HepG2 (cell line): ENCODE data around the gene TOB1. TPM values are rescaled to one million over a fixed set of nuclear protein-coding genes. Genes with fewer than 3 reads are reported as not detected.
A peak's percentile ranks its signal among the peaks of the same experiment; 100 is the strongest.

Experiments
- ATM ChIP-seq: fragments of 450-650 bp; IDR thresholded peaks from 2 replicates; pipeline ENCODE4 v1.7.1; 2017; ENCODE audit warnings: mild to moderate bottlenecking, borderline replicate concordance
- BCL6 ChIP-seq: IDR thresholded peaks from 2 replicates; pipeline ENCODE4 v1.6.1; 2016; ENCODE audit warnings: missing genetic modification reagents, missing compliant biosample characterization
- CBX2 ChIP-seq, 2 experiments: fragments of 200-600 bp in 1 of 2; sonication (generic); formaldehyde crosslinking in 1 of 2; IDR thresholded peaks; 2 replicates each; pipeline versions ENCODE4 v1.7.0 to v1.8.1; 2018 to 2022; ENCODE audit warnings: low read depth in 2 of 2, low read length in 1 of 2, mild to moderate bottlenecking in 1 of 2, missing genetic modification reagents in 1 of 2
- CEBPG ChIP-seq: IDR thresholded peaks from 2 replicates; pipeline ENCODE4 v1.6.1; 2016
- JUN ChIP-seq: sonication (generic); formaldehyde crosslinking; IDR thresholded peaks from 2 replicates; pipeline ENCODE4 v1.4.0; 2020; ENCODE audit warnings: mild to moderate bottlenecking, missing genetic modification reagents
- KDM5A ChIP-seq: fragments of 200-600 bp; sonication (generic); IDR thresholded peaks from 2 replicates; pipeline ENCODE4 v1.7.0; 2018; ENCODE audit warnings: antibody characterized with exemption, mild to moderate bottlenecking, low read length, borderline replicate concordance
- MLLT10 ChIP-seq: sonication (generic); formaldehyde crosslinking; IDR thresholded peaks from 2 replicates; pipeline ENCODE4 v1.4.0; 2020; ENCODE audit warnings: missing genetic modification reagents
- MXI1 ChIP-seq: IDR thresholded peaks from 3 replicates; pipeline ENCODE4 v1.6.1; 2012; ENCODE audit warnings: low read depth, low read length, inconsistent platforms, borderline replicate concordance
- PHF20 ChIP-seq: sonication (generic); formaldehyde crosslinking; IDR thresholded peaks from 2 replicates; pipeline ENCODE4 v1.5.0; 2020; ENCODE audit warnings: mild to moderate bottlenecking, missing genetic modification reagents
- RBAK ChIP-seq: sonication (generic); formaldehyde crosslinking; IDR thresholded peaks from 2 replicates; pipeline ENCODE4 v1.5.1; 2020; ENCODE audit warnings: mild to moderate bottlenecking, missing genetic modification reagents
- RXRA ChIP-seq: sonication (generic); formaldehyde crosslinking; IDR thresholded peaks from 2 replicates; pipeline ENCODE4 v1.5.1; 2020; ENCODE audit warnings: missing genetic modification reagents
- SIN3A ChIP-seq: IDR thresholded peaks from 2 replicates; pipeline ENCODE4 v1.6.1; 2011; ENCODE audit warnings: low read depth, mild to moderate bottlenecking, control low read depth, low read length, borderline replicate concordance
- SRSF4 ChIP-seq: fragments of 200-400 bp; formaldehyde crosslinking; IDR thresholded peaks from one replicate; pipeline ENCODE4 v1.6.1; 2018; ENCODE audit warnings: mild to moderate bottlenecking, low read depth, low read length, moderate library complexity; ENCODE audit not compliant: poor library complexity, severe bottlenecking
- TARDBP ChIP-seq: sonication (generic); formaldehyde crosslinking; IDR thresholded peaks from 2 replicates; pipeline ENCODE4 v1.8.0; 2022; ENCODE audit warnings: mild to moderate bottlenecking, missing genetic modification reagents
- XRCC5 ChIP-seq: fragments of 200-400 bp; formaldehyde crosslinking; optimal IDR thresholded peaks from 2 replicates; pipeline ENCODE3; 2017; ENCODE audit warnings: mild to moderate bottlenecking, low read length
- ZBTB7A ChIP-seq: sonication (generic); formaldehyde crosslinking; IDR thresholded peaks from 2 replicates; pipeline ENCODE4 v1.8.0; 2022; ENCODE audit warnings: mild to moderate bottlenecking, missing genetic modification reagents
- ZNF142 ChIP-seq: sonication (generic); formaldehyde crosslinking; IDR thresholded peaks from 2 replicates; pipeline ENCODE4 v1.4.0; 2020; ENCODE audit warnings: missing genetic modification reagents
- ZNF20 ChIP-seq: sonication (generic); formaldehyde crosslinking; IDR thresholded peaks from 2 replicates; pipeline ENCODE4 v1.4.0; 2020; ENCODE audit warnings: mild to moderate bottlenecking, moderate library complexity, missing genetic modification reagents
- ZNF546 ChIP-seq: sonication (generic); formaldehyde crosslinking; conservative IDR thresholded peaks from 2 replicates; pipeline ENCODE4 v1.8.1; 2023; ENCODE audit warnings: mild to moderate bottlenecking, missing genetic modification reagents
- ZNF577 ChIP-seq: sonication (generic); formaldehyde crosslinking; IDR thresholded peaks from 2 replicates; pipeline ENCODE4 v1.4.0; 2020; ENCODE audit warnings: mild to moderate bottlenecking, low read depth, missing genetic modification reagents, borderline replicate concordance
- ZNF850 ChIP-seq: sonication (generic); formaldehyde crosslinking; conservative IDR thresholded peaks from 2 replicates; pipeline ENCODE4 v1.9.0; 2021; ENCODE audit warnings: mild to moderate bottlenecking, missing genetic modification reagents
- ZNF879 ChIP-seq: sonication (generic); formaldehyde crosslinking; IDR thresholded peaks from 2 replicates; pipeline ENCODE4 v1.8.1; 2023; ENCODE audit warnings: missing genetic modification reagents
- polyA plus RNA-seq, 8 experiments: library from polyadenylated mRNA; depleted of rRNA in 3 of 8; stranded (reverse) in 7 of 8; unstranded in 1 of 8; fragments of >200 nt; fragmentation: Illumina TruSeq in 4 of 8; extraction: Trizol in 4 of 8; gene quantifications; 2 replicates each; pipeline versions ENCODE4 v1.2.1 to v1.2.3, GENCODE V29; 2011 to 2016; ENCODE audit warnings: low read depth in 4 of 8, missing spikeins in 1 of 8, mixed read lengths in 1 of 8; ENCODE audit not compliant: insufficient read depth in 1 of 8
- total RNA-seq, 5 experiments: library from RNA; depleted of rRNA; stranded (reverse); fragments of >200 nt; fragmentation: Illumina TruSeq; extraction: Trizol; gene quantifications; 2 replicates each; pipeline ENCODE4 v1.2.3, GENCODE V29; 2016; ENCODE audit warnings: low read depth in 1 of 5
- TF ChIP-seq, protein P1 (sequence below): sonication (generic); formaldehyde crosslinking; IDR thresholded peaks from 2 replicates; pipeline ENCODE4 v1.4.0; 2020; ENCODE audit warnings: mild to moderate bottlenecking, missing genetic modification reagents

TOB1 gene
- total and polyA plus RNA-seq, 2 of the 13 experiments (the other 11 are each of a cell fraction or from before 2014, with no cell fraction given), result 21.9 to 57.7 TPM

- TF ChIP-seq ZNF142 (CRISPR knock-in tag) (no peak), BCL6 (peak; percentile 57; the same call in 1 of the 2 replicates), RBAK (CRISPR knock-in tag) (no peak), CBX2 (IDR thresholded peaks at IDR 0.05; ENCODE audit: low read depth, low read length) (no peak), CBX2 (CRISPR knock-in tag; IDR thresholded peaks at IDR 0.05; ENCODE audit: low read depth) (no peak), PHF20 (CRISPR knock-in tag) (no peak), MLLT10 (no peak), ZBTB7A (CRISPR knock-in tag) (peak; percentile 99), MXI1 (no peak), SRSF4 (no peak), JUN (CRISPR knock-in tag) (peak; percentile 66), XRCC5 (no peak), KDM5A (no peak), ZNF850 (CRISPR knock-in tag) (no peak), TARDBP (CRISPR knock-in tag) (peak; percentile 84), SIN3A (0 out of 2 replicates have a peak, but pooled peaks have one; percentile 55), ZNF546 (CRISPR knock-in tag) (0 out of 2 replicates have a peak, but pooled peaks have one; percentile 20), CEBPG (peak; percentile 96), RXRA (peak; percentile 53; the same call in 1 of the 2 replicates), ZNF577 (CRISPR knock-in tag) (no peak), ZNF879 (CRISPR knock-in tag) (no peak), ZNF20 (CRISPR knock-in tag) (no peak), ATM (no peak)
- TF ChIP-seq, protein P1, sequence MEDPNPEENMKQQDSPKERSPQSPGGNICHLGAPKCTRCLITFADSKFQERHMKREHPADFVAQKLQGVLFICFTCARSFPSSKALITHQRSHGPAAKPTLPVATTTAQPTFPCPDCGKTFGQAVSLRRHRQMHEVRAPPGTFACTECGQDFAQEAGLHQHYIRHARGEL, result no peak
Observed at GRCh38 chr17:50905460-50905803, 39.3 kb upstream of the TOB1 start (continued).
